ENCODE measurements around the gene DDX55.
"Not testable (repeated sequence)": the region's sequence is repeated elsewhere in the genome, so short reads cannot be mapped to it uniquely, and the experiment has no call there.

DDX55 gene

GRCh38 chr12:123601602-123602489 is at the start of gene DDX55:
TSS of gene DDX55 (plus strand) at chr12:123602099. CDS start at chr12:123602149, 50 bp downstream.
- peak; percentile 87 for DNase-seq

DNA sequence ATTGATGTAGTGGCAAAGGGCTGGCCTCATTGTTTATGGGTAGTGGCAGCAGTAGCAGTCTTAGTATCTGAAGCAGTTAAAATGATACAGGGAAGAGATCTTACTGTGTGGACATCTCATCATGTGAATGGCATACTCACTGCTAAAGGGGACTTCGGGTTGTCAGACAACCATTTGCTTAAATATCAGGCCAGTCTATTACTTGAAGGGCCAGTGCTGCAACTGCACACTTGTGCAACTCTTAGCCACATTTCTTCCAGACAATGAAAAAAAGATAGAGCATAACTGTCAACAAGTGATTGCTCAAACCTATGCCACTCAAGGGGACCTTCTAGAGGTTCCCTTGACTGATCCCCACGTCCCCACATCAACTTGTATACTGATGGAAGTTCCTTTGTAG is 47.8 kb upstream of the DDX55 start:
- not testable (repeated sequence) for DNase-seq

GRCh38 chr12:123554843-123555242 is 47.1 kb upstream of the DDX55 start:
- not testable (repeated sequence) for DNase-seq

- not testable (repeated sequence) for DNase-seq
Observed at GRCh38 chr12:123558487-123558886, 43.4 kb upstream of the DDX55 start.

- DNase-seq, result no peak
Observed at GRCh38 chr12:123559468-123559867, 42.4 kb upstream of the DDX55 start.

DNA sequence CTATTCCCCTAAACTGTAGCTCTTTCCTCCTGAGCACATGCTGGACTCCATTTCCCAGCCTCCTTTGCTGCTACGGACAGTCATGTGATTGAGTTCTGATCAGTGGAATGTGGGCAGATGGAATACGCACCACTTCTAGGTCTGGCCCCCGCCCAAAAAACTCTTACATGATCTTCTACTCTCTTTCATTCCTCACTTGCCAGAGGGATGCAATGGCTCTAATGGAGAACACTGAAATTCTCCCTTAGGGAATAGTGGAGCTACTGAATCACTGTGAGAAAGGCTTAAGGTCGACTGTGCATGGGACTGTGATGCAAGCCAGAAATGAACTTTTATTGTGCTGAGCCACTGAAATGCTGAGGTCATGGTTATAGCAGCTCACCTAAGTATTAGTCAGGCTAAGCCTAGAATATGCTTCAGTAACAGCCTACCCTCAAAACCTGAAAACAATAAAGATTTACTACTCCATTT is 30.5 kb upstream of the DDX55 start:
- DNase-seq, result no peak

DNA sequence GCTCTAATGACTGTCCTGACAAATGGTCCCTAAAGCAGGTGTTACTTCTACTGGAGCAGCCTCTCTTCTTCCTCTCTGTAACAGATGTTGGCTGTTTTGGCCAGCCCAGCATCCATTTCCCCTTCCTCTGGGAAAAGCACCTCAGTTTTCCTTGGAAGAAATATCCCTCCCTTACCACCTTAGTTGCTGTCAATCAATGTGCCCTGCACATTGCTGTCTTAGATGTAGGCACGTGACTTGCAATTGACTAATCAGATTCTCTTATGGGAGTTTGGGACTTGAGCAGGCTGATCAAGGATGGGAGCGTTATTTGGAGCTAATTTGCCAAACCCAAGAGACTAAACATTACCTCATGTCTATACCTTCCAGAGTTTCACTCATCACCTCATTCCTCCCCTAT is 29.5 kb upstream of the DDX55 start:
- no peak for DNase-seq

- no peak for DNase-seq
Observed at GRCh38 chr12:123573870-123574269, 28.0 kb upstream of the DDX55 start.

- DNase-seq, result no peak
Observed at GRCh38 chr12:123576611-123577010, 25.3 kb upstream of the DDX55 start.

DNA sequence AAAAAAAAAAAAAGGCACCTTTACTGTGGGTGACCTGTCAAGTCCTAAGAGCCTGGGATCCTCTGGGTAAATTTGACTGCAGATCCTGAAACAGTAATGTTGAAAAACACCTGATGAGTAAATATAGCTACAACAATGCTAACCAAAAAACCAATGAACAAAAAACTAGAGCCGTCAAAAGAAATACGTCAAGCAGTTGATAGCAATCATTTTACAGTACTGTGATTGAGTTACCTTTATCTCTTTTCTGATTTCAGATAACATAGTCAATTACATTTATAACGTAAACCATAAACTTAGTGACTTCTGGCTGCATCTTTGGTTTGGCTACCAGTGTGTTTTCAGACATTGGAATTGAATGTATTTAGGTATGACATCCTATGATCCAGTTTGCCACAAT is 23.7 kb upstream of the DDX55 start:
- no peak for DNase-seq

- DNase-seq, result not testable (repeated sequence)
Observed at GRCh38 chr12:123578829-123579228, 23.1 kb upstream of the DDX55 start.

DNA sequence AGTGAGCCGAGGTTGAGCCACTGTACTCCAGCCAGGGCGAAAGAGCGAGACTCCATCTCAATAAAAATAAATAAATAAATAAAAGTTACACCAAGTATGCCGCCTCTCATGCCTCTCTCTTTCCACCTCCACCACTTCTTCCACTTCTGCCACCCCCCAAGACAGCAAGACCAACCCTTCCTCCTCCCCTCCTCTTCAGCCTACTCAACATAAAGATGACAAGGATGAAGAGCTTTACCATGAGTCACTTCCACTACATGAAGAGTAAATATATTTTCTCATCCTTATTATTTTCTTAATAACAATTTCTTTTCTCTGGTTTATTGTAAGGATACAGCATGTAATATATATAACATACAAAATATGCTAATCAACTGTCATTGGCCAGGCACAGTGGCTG is 21.1 kb upstream of the DDX55 start:
- DNase-seq, result no peak

DNA sequence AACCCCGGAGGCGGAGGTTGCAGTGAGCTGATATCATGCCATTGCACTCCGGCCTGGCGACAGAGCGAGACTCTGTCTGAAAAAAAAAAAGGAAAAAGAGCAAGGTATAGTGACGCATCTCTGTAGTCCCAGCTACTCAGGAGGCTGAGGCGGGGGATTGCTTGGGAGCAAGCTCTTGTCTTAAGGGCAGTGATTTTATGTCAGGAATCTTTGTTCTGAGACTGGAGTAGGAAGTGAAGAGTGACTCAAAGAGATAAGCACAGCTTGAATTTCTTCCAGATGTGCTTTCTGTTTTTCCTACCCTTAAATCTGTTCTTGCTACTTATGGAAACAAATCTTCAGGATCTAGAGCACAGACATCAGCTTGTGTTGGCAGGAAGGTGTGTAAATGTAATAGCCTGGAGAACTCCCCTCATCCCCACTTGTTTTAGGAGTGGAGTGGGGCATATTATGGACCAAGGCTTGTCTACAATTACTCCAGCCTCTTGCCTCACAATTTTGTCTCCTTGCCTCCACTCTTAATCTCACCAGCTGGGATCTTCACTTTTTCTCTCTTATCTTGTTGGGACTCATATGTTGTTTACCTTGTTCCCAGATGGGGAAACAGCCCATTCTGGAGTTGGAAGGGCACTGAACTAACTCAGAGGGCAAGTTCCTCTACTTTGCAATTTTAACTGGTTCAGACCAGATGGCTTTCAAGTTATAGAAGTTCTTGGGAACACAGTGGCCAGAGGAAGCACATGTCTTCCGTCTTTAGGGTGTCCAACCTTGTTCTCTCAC is 10.0 kb upstream of the DDX55 start:
- no peak for DNase-seq

GRCh38 chr12:123595729-123596128 is 6.2 kb upstream of the DDX55 start:
- no peak for DNase-seq

GRCh38 chr12:123597100-123597499 is 4.8 kb upstream of the DDX55 start:
- DNase-seq, result no peak

DNA sequence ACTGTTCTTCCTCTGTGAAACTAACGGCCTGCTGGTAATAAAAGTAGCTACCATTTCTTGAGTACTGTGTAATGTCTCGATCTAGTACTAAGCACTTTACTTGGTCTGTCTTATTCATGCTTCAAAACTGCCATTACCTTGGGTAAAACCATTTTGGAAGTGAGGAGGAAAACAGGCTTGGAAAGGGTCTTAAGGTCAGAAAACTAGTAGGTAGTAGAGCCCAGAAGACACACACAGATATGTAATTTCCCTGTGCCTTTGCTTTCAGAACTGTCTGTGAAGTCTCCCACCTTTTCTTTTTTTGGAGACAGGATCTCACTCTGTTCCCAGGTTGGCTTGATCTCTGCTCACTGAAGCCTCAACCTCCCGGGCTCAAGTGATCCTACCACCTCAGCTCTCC is 3.4 kb upstream of the DDX55 start:
- no peak for DNase-seq

GRCh38 chr12:123599310-123599709 is 2.6 kb upstream of the DDX55 start:
- no peak for DNase-seq

GRCh38 chr12:123599721-123600120 is 2.2 kb upstream of the DDX55 start:
- DNase-seq, result no peak

DNA sequence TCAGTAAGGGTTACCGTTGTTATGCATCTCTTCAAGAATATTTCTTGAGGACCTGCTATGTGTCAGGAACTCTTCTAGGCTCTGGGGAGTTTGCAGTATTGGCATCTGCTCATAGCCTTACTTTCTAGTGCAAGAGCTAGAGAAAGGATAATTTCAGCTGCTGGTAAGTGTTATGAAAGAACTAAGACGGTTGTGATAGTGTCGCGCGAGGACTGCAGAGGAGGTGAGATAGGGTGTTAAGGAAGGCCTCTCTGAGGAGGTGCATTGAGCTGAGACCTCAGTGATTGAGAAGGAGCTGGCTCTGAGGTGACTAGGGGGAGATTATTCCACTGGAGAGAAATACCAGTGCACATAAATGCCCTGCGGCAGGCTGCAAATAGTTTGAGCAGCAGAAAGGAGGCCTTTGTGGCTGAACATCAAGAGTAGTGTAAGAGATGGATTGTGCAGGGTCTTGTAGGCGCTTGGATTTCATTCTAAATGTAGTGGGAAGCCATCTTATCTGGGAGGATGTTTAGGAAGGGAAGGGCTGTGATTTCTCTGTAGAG is 824 bp downstream of the DDX55 start:
- no peak for DNase-seq

GRCh38 chr12:123603495-123603894 is 1.6 kb downstream of the DDX55 start:
- not testable (repeated sequence) for DNase-seq

- DNase-seq, result no peak
Observed at GRCh38 chr12:123607756-123608155, 5.9 kb downstream of the DDX55 start.

GRCh38 chr12:123608182-123608581 is 6.3 kb downstream of the DDX55 start:
- DNase-seq, result no peak

DNA sequence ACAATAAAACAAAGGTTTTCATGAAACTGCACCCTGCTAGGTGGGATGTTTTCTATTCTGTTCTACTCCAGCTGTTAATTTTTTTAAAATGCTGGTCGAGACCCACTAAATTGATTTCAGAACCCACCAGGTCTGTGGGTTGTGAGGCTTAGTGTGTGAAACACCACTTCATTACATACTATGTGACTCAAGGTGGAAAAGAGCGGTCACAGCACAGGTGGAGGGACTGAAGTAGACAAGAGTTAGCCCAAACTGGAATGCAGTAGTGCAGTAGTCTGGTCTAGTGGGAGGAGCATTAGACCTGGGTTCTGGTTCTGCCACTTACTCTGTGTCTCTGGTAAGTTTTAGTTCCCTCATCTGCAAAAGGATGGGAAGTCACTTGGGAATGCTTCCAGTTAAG is 12.2 kb downstream of the DDX55 start:
- no peak for DNase-seq

- no peak for DNase-seq
Observed at GRCh38 chr12:123614531-123614930, 12.6 kb downstream of the DDX55 start.

Data from CD4-positive, alpha-beta T cell treated with Interleukin-21 for 1 hour (primary cell).